HCT116 (cell line): ENCODE data around the gene RPIA. TPM values are rescaled to one million over a fixed set of nuclear protein-coding genes. Genes with fewer than 3 reads are reported as not detected.

Experiments
- ATAC-seq: fragments of 200-7000 bp; cut with Tn5 transposase; 2 replicates; pipeline ENCODE4 v1.9.1; 2020; ENCODE audit warnings: mild to moderate bottlenecking, moderate library complexity
- BruUV-seq: library from RNA; stranded (reverse); fragments of 400-500 nt; replicated peaks from 2 replicates; lab custom pipeline; 2021; lab: Mats Ljungman, UMichigan
- CTCF ChIA-PET: fragments of 300-600 bp; sonication (Branson Sonifier 250); formaldehyde crosslinking; loops from one replicate; lab custom pipeline; 2021; ENCODE audit warnings: antibody characterized with exemption; lab: Charles Lee
- POLR2A ChIA-PET: fragments of 300-600, 350-600 bp; sonication (Branson Sonifier 250); formaldehyde crosslinking; loops from one replicate; lab custom pipeline; 2021; ENCODE audit warnings: antibody characterized with exemption; lab: Charles Lee
- RAD21 ChIA-PET, 2 experiments: fragments of 300-600 bp; sonication (Branson Sonifier 250); formaldehyde crosslinking; loops; one replicate each; lab custom pipeline; 2023; ENCODE audit warnings: low total read pairs in 2 of 2; ENCODE audit not compliant: uncharacterized antibody in 2 of 2, unreplicated experiment in 2 of 2, low non-redundant PET in 1 of 2; lab: Charles Lee
- DNase-seq: peaks from one replicate; pipeline ENCODE4 v3.0.0-alpha.2; 2010; ENCODE audit warnings: low read depth, low spot score
- H2AFZ ChIP-seq: fragments of 200-600 bp; shearing (Covaris generic), sonication (generic); 2 replicates; pipeline ENCODE4 v1.6.1; 2017; ENCODE audit warnings: low read depth, mixed run types, mixed read lengths, antibody characterized with exemption, low read length; ENCODE audit not compliant: poor library complexity, severe bottlenecking
- H3K27ac ChIP-seq: 2 replicates; pipeline ENCODE4 v1.5.1; 2012; ENCODE audit warnings: low read depth, low read length
- H3K27me3 ChIP-seq: fragments of 200-600 bp; sonication (generic); 2 replicates; pipeline ENCODE4 v1.6.1; 2016; ENCODE audit warnings: mixed run types, low read length, mixed read lengths; ENCODE audit not compliant: insufficient read depth
- H3K36me3 ChIP-seq, 2 experiments: fragments of 200-500 bp in 1 of 2; fragments of 200-600 bp in 1 of 2; sonication (Bioruptor generic) in 1 of 2; sonication (generic) in 1 of 2; 2 replicates each; pipeline versions ENCODE4 v1.5.1 to v1.6.1; 2014 to 2016; ENCODE audit warnings: low read length in 2 of 2, inconsistent platforms in 1 of 2, mixed read lengths in 1 of 2, mixed run types in 1 of 2; ENCODE audit not compliant: insufficient read depth in 2 of 2, control insufficient read depth in 1 of 2
- H3K4me1 ChIP-seq, 2 experiments: fragments of 200-600 bp in 1 of 2; sonication (generic) in 1 of 2; 2 replicates each; pipeline versions ENCODE4 v1.5.1 to v1.6.1; 2012 to 2017; ENCODE audit warnings: low read length in 2 of 2, inconsistent platforms in 1 of 2, mild to moderate bottlenecking in 1 of 2, mixed read lengths in 1 of 2, mixed run types in 1 of 2, moderate library complexity in 1 of 2; ENCODE audit not compliant: insufficient read depth in 2 of 2, control insufficient read depth in 1 of 2
- H3K4me2 ChIP-seq: fragments of 200-600 bp; sonication (generic); 2 replicates; pipeline ENCODE4 v1.6.1; 2017; ENCODE audit warnings: mixed run types, low read length, mixed read lengths
- H3K4me3 ChIP-seq, 2 experiments: fragments of 200-600 bp in 1 of 2; sonication (generic) in 1 of 2; replicated peaks in 1 of 2; 2 replicates each; pipeline ENCODE4 v1.5.1; 2011 to 2016; ENCODE audit warnings: low read length in 2 of 2, control low read depth in 1 of 2, low read depth in 1 of 2, mild to moderate bottlenecking in 1 of 2, mixed read lengths in 1 of 2, mixed run types in 1 of 2
- H3K79me2 ChIP-seq: fragments of 200-600 bp; sonication (generic); 2 replicates; pipeline ENCODE4 v1.6.1; 2017; ENCODE audit warnings: mild to moderate bottlenecking, mixed run types, low read length, moderate library complexity, mixed read lengths; ENCODE audit not compliant: insufficient read depth
- H3K9ac ChIP-seq: fragments of 200-600 bp; sonication (generic); 2 replicates; pipeline ENCODE4 v1.6.1; 2016; ENCODE audit warnings: low read length, mixed read lengths
- H3K9me2 ChIP-seq: fragments of 200-600 bp; sonication (generic), shearing (Covaris generic); 2 replicates; pipeline ENCODE4 v1.6.1; 2017; ENCODE audit warnings: mixed run types, mild to moderate bottlenecking, moderate library complexity; ENCODE audit not compliant: insufficient read depth
- H3K9me3 ChIP-seq, 2 experiments: fragments of 200-500 bp in 1 of 2; fragments of 200-600 bp in 1 of 2; sonication (Bioruptor generic) in 1 of 2; sonication (generic) in 1 of 2; 2 replicates each; pipeline ENCODE4 v1.6.1; 2014 to 2017; ENCODE audit warnings: low read length in 2 of 2, mixed read lengths in 2 of 2, inconsistent platforms in 1 of 2, low read depth in 1 of 2, mild to moderate bottlenecking in 1 of 2, mixed run types in 1 of 2, moderate library complexity in 1 of 2; ENCODE audit not compliant: control insufficient read depth in 1 of 2, insufficient read depth in 1 of 2
- H4K20me1 ChIP-seq: fragments of 200-600 bp; sonication (generic), shearing (Covaris generic); 2 replicates; pipeline ENCODE4 v1.6.1; 2017; ENCODE audit warnings: mixed run types, mild to moderate bottlenecking, moderate library complexity; ENCODE audit not compliant: insufficient read depth
- CBX3 ChIP-seq: IDR thresholded peaks from 2 replicates; pipeline ENCODE4 v1.6.1; 2012; ENCODE audit warnings: low read depth
- CEBPB ChIP-seq: IDR thresholded peaks from 2 replicates; pipeline ENCODE4 v1.6.1; 2012; ENCODE audit warnings: low read depth
- EGR1 ChIP-seq: IDR thresholded peaks from 2 replicates; pipeline ENCODE4 v1.6.1; 2012; ENCODE audit warnings: low read depth
- ELF1 ChIP-seq: IDR thresholded peaks from 2 replicates; pipeline ENCODE4 v1.6.1; 2012; ENCODE audit warnings: low read depth, borderline replicate concordance
- EZH2 ChIP-seq: fragments of 200-600 bp; sonication (generic); IDR thresholded peaks from 2 replicates; pipeline ENCODE4 v1.6.1; 2017; ENCODE audit warnings: antibody characterized with exemption, mixed run types
- EZH2phosphoT487 ChIP-seq: fragments of 200-600 bp; IDR thresholded peaks from 2 replicates; pipeline ENCODE4 v1.6.1; 2018; ENCODE audit warnings: antibody characterized with exemption, borderline replicate concordance
- FOSL1 ChIP-seq: IDR thresholded peaks from 2 replicates; pipeline ENCODE4 v1.6.1; 2012; ENCODE audit warnings: low read depth
- POLR2A ChIP-seq: IDR thresholded peaks from 2 replicates; pipeline ENCODE4 v1.7.0; 2011; ENCODE audit warnings: borderline replicate concordance; ENCODE audit not compliant: insufficient read depth, insufficient read length; ENCODE audit errors: extremely low read depth
- POLR2AphosphoS5 ChIP-seq: IDR thresholded peaks from 2 replicates; pipeline ENCODE4 v1.6.1; 2011; ENCODE audit warnings: mild to moderate bottlenecking, low read depth, low read length, moderate library complexity
- RAD21 ChIP-seq: IDR thresholded peaks from 2 replicates; pipeline ENCODE4 v1.6.1; 2012; ENCODE audit warnings: low read depth, mild to moderate bottlenecking
- SIN3A ChIP-seq: IDR thresholded peaks from 2 replicates; pipeline ENCODE4 v1.6.1; 2012; ENCODE audit warnings: low read depth
- SP1 ChIP-seq: IDR thresholded peaks from 2 replicates; pipeline ENCODE4 v1.6.1; 2012; ENCODE audit warnings: low read depth
- SRF ChIP-seq: IDR thresholded peaks from 2 replicates; pipeline ENCODE4 v1.6.1; 2012; ENCODE audit warnings: low read depth
- YY1 ChIP-seq: IDR thresholded peaks from 2 replicates; pipeline ENCODE4 v1.6.1; 2011; ENCODE audit warnings: low read length, low read depth, moderate library complexity, mild to moderate bottlenecking; ENCODE audit not compliant: insufficient replicate concordance; ENCODE audit errors: extremely low read depth
- ZFX ChIP-seq: fragments of 450-650 bp; IDR thresholded peaks from 2 replicates; pipeline ENCODE4 v1.6.1; 2017
- ZNF274 ChIP-seq: fragments of 200-500 bp; sonication (Bioruptor generic); IDR thresholded peaks from 2 replicates; pipeline ENCODE4 v1.6.1; 2014; ENCODE audit warnings: mild to moderate bottlenecking, low read depth, low read length, inconsistent platforms
- intact Hi-C: fragments of 100-400 bp; cut with micrococcal nuclease; formaldehyde crosslinking; loops from 2 replicates; pipeline ENCODE4 v1.10.0; 2022
- total RNA-seq: library from RNA; stranded (reverse); gene quantifications from one replicate; pipeline ENCODE4 v1.2.1, GENCODE V29; 2021; ENCODE audit not compliant: unreplicated experiment
- TF ChIP-seq, protein P1 (sequence below): IDR thresholded peaks from 2 replicates; pipeline ENCODE4 v1.6.1; 2012
- TF ChIP-seq, protein P2 (sequence below): IDR thresholded peaks from 2 replicates; pipeline ENCODE4 v1.6.1; 2012; ENCODE audit warnings: low read depth
- TF ChIP-seq, protein P3 (sequence below): IDR thresholded peaks from 2 replicates; pipeline ENCODE4 v1.6.1; 2011; ENCODE audit warnings: mild to moderate bottlenecking, low read length, moderate library complexity; ENCODE audit not compliant: insufficient replicate concordance; ENCODE audit errors: extremely low read depth
- TF ChIP-seq, protein P4 (sequence below): IDR thresholded peaks from 2 replicates; pipeline ENCODE4 v1.6.1; 2012

RPIA gene
- total RNA-seq, 1 experiment from 2014 or later, result 43.3 TPM

DNA sequence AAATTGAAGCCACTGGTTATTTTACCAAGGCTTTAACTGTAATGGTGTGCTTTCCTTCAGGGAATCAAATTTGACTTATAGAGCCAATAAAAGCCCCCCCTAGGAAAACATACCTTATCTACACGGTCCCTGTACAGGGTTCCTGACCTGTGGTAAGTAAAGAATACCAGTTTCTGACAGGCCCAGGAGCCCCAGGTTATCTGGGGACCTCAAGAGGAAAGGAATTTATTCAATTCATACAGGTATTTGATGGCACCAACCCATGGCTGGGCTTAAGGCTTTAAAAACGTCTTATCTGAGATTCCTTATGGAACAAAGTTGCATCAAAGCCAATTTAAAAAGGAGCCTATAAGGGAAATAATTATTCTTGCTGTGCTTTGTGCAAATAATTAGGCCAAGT, 7.0 kb upstream of the RPIA start:
- CTCF ChIA-PET, result no interaction called here
- RAD21 ChIA-PET, result no interaction called here

More for the DNA sequence above, 7.0 kb upstream of the RPIA start:
- POLR2A ChIA-PET, result no interaction called here
- H3K9me2 ChIP-seq, result no peaks in the 10 kb centered on the region
- no peak overlapping the region for H3K4me2 ChIP-seq
- no peaks in the 10 kb centered on the region for H3K4me1 ChIP-seq
- DNase-seq (no peak), ATAC-seq (no peak)
- peaks cover 11 to 16% of the 10 kb centered on the region in 2 experiments; a peak in 1 of 4 replicates for H3K9me3 ChIP-seq
- no peak overlapping the region for H2AFZ ChIP-seq
- no peaks in the 10 kb centered on the region for H3K36me3 ChIP-seq
- H3K27me3 ChIP-seq, result no peaks in the 10 kb centered on the region
- TF ChIP-seq SP1 (no peak), SRF (no peak), ZNF274 (no peak), POLR2AphosphoS5 (no peak), RAD21 (no peak), CEBPB (no peak), CBX3 (no peak), EGR1 (no peak), EZH2 (no peak), ZFX (no peak), YY1 (no peak), EZH2phosphoT487 (no peak), ELF1 (no peak), FOSL1 (no peak), SIN3A (no peak), POLR2A (no peak)
- TF ChIP-seq, protein P1, sequence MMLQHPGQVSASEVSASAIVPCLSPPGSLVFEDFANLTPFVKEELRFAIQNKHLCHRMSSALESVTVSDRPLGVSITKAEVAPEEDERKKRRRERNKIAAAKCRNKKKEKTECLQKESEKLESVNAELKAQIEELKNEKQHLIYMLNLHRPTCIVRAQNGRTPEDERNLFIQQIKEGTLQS, result no peak
- TF ChIP-seq, protein P2, sequence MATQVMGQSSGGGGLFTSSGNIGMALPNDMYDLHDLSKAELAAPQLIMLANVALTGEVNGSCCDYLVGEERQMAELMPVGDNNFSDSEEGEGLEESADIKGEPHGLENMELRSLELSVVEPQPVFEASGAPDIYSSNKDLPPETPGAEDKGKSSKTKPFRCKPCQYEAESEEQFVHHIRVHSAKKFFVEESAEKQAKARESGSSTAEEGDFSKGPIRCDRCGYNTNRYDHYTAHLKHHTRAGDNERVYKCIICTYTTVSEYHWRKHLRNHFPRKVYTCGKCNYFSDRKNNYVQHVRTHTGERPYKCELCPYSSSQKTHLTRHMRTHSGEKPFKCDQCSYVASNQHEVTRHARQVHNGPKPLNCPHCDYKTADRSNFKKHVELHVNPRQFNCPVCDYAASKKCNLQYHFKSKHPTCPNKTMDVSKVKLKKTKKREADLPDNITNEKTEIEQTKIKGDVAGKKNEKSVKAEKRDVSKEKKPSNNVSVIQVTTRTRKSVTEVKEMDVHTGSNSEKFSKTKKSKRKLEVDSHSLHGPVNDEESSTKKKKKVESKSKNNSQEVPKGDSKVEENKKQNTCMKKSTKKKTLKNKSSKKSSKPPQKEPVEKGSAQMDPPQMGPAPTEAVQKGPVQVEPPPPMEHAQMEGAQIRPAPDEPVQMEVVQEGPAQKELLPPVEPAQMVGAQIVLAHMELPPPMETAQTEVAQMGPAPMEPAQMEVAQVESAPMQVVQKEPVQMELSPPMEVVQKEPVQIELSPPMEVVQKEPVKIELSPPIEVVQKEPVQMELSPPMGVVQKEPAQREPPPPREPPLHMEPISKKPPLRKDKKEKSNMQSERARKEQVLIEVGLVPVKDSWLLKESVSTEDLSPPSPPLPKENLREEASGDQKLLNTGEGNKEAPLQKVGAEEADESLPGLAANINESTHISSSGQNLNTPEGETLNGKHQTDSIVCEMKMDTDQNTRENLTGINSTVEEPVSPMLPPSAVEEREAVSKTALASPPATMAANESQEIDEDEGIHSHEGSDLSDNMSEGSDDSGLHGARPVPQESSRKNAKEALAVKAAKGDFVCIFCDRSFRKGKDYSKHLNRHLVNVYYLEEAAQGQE, result no peak
- TF ChIP-seq, protein P3, sequence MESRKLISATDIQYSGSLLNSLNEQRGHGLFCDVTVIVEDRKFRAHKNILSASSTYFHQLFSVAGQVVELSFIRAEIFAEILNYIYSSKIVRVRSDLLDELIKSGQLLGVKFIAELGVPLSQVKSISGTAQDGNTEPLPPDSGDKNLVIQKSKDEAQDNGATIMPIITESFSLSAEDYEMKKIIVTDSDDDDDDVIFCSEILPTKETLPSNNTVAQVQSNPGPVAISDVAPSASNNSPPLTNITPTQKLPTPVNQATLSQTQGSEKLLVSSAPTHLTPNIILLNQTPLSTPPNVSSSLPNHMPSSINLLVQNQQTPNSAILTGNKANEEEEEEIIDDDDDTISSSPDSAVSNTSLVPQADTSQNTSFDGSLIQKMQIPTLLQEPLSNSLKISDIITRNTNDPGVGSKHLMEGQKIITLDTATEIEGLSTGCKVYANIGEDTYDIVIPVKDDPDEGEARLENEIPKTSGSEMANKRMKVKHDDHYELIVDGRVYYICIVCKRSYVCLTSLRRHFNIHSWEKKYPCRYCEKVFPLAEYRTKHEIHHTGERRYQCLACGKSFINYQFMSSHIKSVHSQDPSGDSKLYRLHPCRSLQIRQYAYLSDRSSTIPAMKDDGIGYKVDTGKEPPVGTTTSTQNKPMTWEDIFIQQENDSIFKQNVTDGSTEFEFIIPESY, result no peak
- TF ChIP-seq, protein P4, sequence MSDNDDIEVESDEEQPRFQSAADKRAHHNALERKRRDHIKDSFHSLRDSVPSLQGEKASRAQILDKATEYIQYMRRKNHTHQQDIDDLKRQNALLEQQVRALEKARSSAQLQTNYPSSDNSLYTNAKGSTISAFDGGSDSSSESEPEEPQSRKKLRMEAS, result no peak
- H4K20me1 ChIP-seq, result no peaks in the 10 kb centered on the region
- no peaks in the 10 kb centered on the region for H3K79me2 ChIP-seq
- no peak overlapping the region for H3K27ac ChIP-seq
- no TSS peak for BruUV-seq
- intact Hi-C loops, result no loop called here
- H3K4me3 ChIP-seq, result no peak overlapping the region
- no peak overlapping the region for H3K9ac ChIP-seq
